HG03521 (cell line): Measurements from ENCODE around the gene RPGRIP1.
"Not testable (repeated sequence)": the region's sequence is repeated elsewhere in the genome, so short reads cannot be mapped to it uniquely, and the experiment has no call there.

Experiments used
- ATAC-seq: cut with Tn5 transposase; IDR thresholded peaks from one replicate; pipeline ENCODE4 v1.9.1; 2021; ENCODE audit warnings: mild to moderate bottlenecking, moderate library complexity; ENCODE audit not compliant: unreplicated experiment

Gene RPGRIP1

GRCh38 chr14:21299562-21300130 lies 19.8 kb downstream of the RPGRIP1 start:
- ATAC-seq = no peak

- ATAC-seq = no peak
Measured at GRCh38 chr14:21300892-21301291, 21.0 kb downstream of the RPGRIP1 start.

- no peak for ATAC-seq
Measured at GRCh38 chr14:21302013-21302835, 22.3 kb downstream of the RPGRIP1 start.

- not testable (repeated sequence) for ATAC-seq
Measured at GRCh38 chr14:21302836-21303140, 22.9 kb downstream of the RPGRIP1 start.

- no peak for ATAC-seq
Measured at GRCh38 chr14:21307637-21308036, 27.8 kb downstream of the RPGRIP1 start.

- no peak for ATAC-seq
Measured at GRCh38 chr14:21308132-21308478, 28.2 kb downstream of the RPGRIP1 start.

- peak; percentile 67 for ATAC-seq
Measured at GRCh38 chr14:21308479-21309237, 28.8 kb downstream of the RPGRIP1 start.

- no peak for ATAC-seq
Measured at GRCh38 chr14:21309238-21309636, 29.4 kb downstream of the RPGRIP1 start.

- ATAC-seq = no peak
Measured at GRCh38 chr14:21309956-21310355, 30.1 kb downstream of the RPGRIP1 start.

GRCh38 chr14:21311614-21312013 lies 31.7 kb downstream of the RPGRIP1 start:
- ATAC-seq = no peak

- no peak for ATAC-seq
Measured at GRCh38 chr14:21313512-21313911, 33.6 kb downstream of the RPGRIP1 start.

- ATAC-seq = no peak
Measured at GRCh38 chr14:21317398-21317797, 37.5 kb downstream of the RPGRIP1 start.

- ATAC-seq = no peak
Measured at GRCh38 chr14:21320913-21321312, 41.0 kb downstream of the RPGRIP1 start.

GRCh38 chr14:21322716-21323115 lies 42.8 kb downstream of the RPGRIP1 start:
- no peak for ATAC-seq

GRCh38 chr14:21326972-21327371 lies 47.1 kb downstream of the RPGRIP1 start:
- ATAC-seq = no peak
